Breast epithelium (tissue), 4 donors: ENCODE measurements around the gene KRTAP23-1. TPM values are rescaled to one million over a fixed set of nuclear protein-coding genes. Genes with fewer than 3 reads are reported as not detected.

ENCODE experiments used
- DNase-seq, 2 donors: peaks; one replicate each; pipeline ENCODE4 v3.0.0-alpha.2; 2019; ENCODE audit warnings: low spot score in 2 of 2
- H3K27ac ChIP-seq, 2 donors: fragments of 200-600 bp; sonication (generic) in 1 of 2; one replicate each; pipeline ENCODE4 v1.5.1; 2016 to 2019; ENCODE audit warnings: mild to moderate bottlenecking in 1 of 2
- H3K27me3 ChIP-seq, 2 donors: fragments of 200-600 bp; sonication (generic) in 1 of 2; one replicate each; pipeline versions ENCODE4 v1.5.1 to v1.6.0; 2017 to 2019; ENCODE audit warnings: control low read depth in 1 of 2, mild to moderate bottlenecking in 1 of 2
- H3K36me3 ChIP-seq: fragments of 200-600 bp; one replicate; pipeline ENCODE4 v1.5.1; 2019
- H3K4me1 ChIP-seq, 2 donors: fragments of 200-600 bp; sonication (generic); one replicate each; pipeline ENCODE4 v1.5.1; 2016 to 2019; ENCODE audit warnings: control low read depth in 1 of 2
- H3K4me3 ChIP-seq, 3 donors: fragments of 200-600 bp; sonication (generic); 1 replicate in 2 of 3; 2 replicates in 1 of 3; pipeline ENCODE4 v1.5.1; 2016 to 2019; ENCODE audit warnings: mild to moderate bottlenecking in 3 of 3, moderate library complexity in 2 of 3
- H3K9me3 ChIP-seq, 2 donors: fragments of 200-600 bp; sonication (generic) in 1 of 2; one replicate each; pipeline ENCODE4 v1.5.1; 2016 to 2019; ENCODE audit warnings: control low read depth in 1 of 2
- POLR2A ChIP-seq: fragments of 450-650 bp; IDR thresholded peaks from one replicate; pipeline ENCODE4 v1.6.1; 2016; ENCODE audit warnings: antibody characterized with exemption, mild to moderate bottlenecking, moderate library complexity
- POLR2AphosphoS5 ChIP-seq, 3 donors: sonication (generic); formaldehyde crosslinking; IDR thresholded peaks; one replicate each; pipeline ENCODE4 v1.6.1; 2017; ENCODE audit warnings: antibody characterized with exemption in 3 of 3
- intact Hi-C: fragments of 100-400 bp; cut with DNase I; formaldehyde crosslinking; loops from one replicate; pipeline ENCODE4 v1.15.1; 2023; ENCODE audit warnings: low total_unique reads
- total RNA-seq, 3 donors: library from RNA; depleted of rRNA; stranded (reverse); fragments of >200 nt; gene quantifications; one replicate each; pipeline ENCODE4 v1.1.0, GENCODE V29; 2016
- TF ChIP-seq, protein P1 (sequence below), 3 donors: fragments of 450-650 bp; IDR thresholded peaks; one replicate each; pipeline ENCODE4 v1.5.1; 2016 to 2017; ENCODE audit warnings: antibody characterized with exemption in 3 of 3, mild to moderate bottlenecking in 3 of 3, moderate library complexity in 3 of 3

The KRTAP23-1 gene
- total RNA-seq, 3 donors from 2014 or later = not detected

DNA sequence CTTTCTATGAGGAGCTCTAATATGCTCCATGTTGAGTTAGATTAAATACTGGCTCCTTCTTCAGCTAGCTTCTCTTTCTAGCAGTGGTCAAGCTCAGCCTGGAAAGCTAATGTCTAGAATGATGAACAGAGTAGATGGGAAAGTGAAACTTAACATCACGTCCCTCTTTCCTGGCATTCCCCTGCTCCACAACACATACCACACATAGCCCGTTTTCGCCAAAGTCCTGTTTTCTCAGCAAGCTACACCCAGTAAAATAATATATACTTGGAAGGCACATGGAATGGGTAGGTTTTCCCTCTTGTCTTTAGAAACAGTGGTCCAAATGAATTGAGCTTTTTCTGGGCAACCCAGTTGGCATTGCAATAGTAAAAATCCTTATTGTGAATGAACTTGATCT lies 14.7 kb downstream of the KRTAP23-1 start:
- TF ChIP-seq, protein P1, sequence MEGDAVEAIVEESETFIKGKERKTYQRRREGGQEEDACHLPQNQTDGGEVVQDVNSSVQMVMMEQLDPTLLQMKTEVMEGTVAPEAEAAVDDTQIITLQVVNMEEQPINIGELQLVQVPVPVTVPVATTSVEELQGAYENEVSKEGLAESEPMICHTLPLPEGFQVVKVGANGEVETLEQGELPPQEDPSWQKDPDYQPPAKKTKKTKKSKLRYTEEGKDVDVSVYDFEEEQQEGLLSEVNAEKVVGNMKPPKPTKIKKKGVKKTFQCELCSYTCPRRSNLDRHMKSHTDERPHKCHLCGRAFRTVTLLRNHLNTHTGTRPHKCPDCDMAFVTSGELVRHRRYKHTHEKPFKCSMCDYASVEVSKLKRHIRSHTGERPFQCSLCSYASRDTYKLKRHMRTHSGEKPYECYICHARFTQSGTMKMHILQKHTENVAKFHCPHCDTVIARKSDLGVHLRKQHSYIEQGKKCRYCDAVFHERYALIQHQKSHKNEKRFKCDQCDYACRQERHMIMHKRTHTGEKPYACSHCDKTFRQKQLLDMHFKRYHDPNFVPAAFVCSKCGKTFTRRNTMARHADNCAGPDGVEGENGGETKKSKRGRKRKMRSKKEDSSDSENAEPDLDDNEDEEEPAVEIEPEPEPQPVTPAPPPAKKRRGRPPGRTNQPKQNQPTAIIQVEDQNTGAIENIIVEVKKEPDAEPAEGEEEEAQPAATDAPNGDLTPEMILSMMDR (IDR thresholded peaks at IDR 0.05) = no peak
- TF ChIP-seq POLR2AphosphoS5 (IDR thresholded peaks at IDR 0.05) (no peak), POLR2A (no peak)
- H3K27me3 ChIP-seq = no peaks in the 10 kb centered on the region

DNA sequence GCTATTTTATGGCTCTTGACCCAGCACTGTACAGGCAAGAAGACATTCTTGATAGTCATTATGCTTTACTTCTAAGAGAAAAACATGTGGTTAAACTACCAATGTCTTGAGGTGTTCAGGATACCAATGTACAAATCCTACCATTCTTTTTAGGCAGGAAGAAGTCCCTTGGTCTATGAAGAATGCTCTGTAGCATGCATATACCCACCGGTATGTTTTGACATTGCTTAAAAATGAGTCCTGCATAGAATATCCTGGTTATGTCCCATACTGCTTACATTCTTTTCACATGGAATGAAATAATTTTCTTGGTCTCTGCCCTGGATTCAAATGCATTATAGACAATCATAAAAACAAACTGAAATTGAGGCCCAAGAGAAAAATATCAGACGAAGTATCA lies 15.7 kb downstream of the KRTAP23-1 start:
- intact Hi-C loops = no loop called here
- no peak for DNase-seq

More for the DNA sequence above, 14.7 kb downstream of the KRTAP23-1 start:
- intact Hi-C loops = no loop called here
- Histone ChIP-seq H3K27ac (no peak overlapping the region), H3K4me1 (no peaks in the 10 kb centered on the region), H3K9me3 (no peaks in the 10 kb centered on the region), H3K36me3 (no peaks in the 10 kb centered on the region), H3K4me3 (no peak overlapping the region)
- DNase-seq = no peak

DNA sequence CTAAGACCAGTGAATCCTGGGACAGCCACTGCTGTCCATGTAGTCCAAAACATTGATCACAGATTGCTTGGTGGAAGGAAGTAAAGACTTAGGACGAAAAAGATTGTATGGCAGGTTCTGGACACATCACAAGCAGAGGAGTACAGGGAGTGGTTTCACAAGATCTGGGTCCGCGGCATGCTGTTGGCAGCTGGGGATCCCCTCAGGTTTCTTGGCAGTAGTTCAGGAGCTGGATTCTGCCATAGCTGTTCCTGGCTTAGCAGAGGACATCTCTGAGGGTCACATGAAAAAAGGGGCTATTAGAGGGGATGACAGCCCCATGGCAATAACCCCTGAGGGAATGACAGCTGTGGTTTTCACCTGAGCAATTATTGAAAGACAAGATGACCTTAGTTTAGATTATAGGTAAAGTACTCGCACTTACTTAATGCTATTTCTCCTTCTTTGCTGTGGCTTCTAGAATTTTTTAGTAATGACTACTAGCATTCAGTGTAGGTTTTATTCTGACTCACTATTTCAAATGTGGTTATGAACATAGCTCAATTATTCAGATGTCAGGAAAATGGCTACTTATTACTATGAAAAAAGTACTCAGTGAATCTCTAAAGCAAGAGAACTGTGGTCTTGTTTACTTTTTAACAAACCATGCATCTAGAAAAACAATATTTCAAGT lies 19.1 kb downstream of the KRTAP23-1 start:
- H3K4me3 ChIP-seq = no peak overlapping the region
- intact Hi-C loops = no loop called here
- H3K27ac ChIP-seq = no peak overlapping the region
- no peaks in the 10 kb centered on the region for H3K4me1 ChIP-seq
- no peaks in the 10 kb centered on the region for H3K9me3 ChIP-seq
- no peaks in the 10 kb centered on the region for H3K27me3 ChIP-seq
- H3K36me3 ChIP-seq = no peaks in the 10 kb centered on the region
- TF ChIP-seq POLR2A (no peak), POLR2AphosphoS5 (IDR thresholded peaks at IDR 0.05) (no peak)
- TF ChIP-seq, protein P1 (IDR thresholded peaks at IDR 0.05) = no peak
- DNase-seq = no peak

More for the DNA sequence above, 15.7 kb downstream of the KRTAP23-1 start:
- H3K4me1 ChIP-seq = no peaks in the 10 kb centered on the region
- no peaks in the 10 kb centered on the region for H3K27me3 ChIP-seq
- no peak overlapping the region for H3K27ac ChIP-seq
- H3K36me3 ChIP-seq = no peaks in the 10 kb centered on the region
- H3K9me3 ChIP-seq = no peaks in the 10 kb centered on the region
- no peak overlapping the region for H3K4me3 ChIP-seq
- TF ChIP-seq POLR2A = no peak
- TF ChIP-seq POLR2AphosphoS5 (IDR thresholded peaks at IDR 0.05) = no peak
- TF ChIP-seq, protein P1 (IDR thresholded peaks at IDR 0.05) = no peak

DNA sequence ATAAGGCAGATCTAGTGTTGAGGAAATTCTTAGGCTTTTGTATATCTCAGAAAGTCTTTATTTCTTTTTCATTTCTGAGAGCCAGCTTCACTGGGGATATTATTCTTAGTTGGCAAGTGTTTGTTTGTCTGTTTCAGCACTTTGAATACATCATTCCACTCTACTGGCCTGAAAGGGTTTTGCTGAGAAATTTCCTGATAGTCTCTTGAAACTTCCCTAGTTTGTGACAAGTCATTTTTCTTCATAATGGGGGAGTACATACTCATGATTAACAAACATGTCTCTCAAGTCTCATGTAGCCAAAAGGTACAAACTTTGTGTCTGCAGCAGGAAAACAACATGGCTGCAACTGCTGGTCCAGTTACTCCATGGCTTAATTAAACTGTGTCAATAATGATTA lies 22.0 kb downstream of the KRTAP23-1 start:
- DNase-seq = no peak
- no peaks in the 10 kb centered on the region for H3K36me3 ChIP-seq
- H3K27me3 ChIP-seq = no peaks in the 10 kb centered on the region
- TF ChIP-seq POLR2AphosphoS5 (IDR thresholded peaks at IDR 0.05) (no peak), POLR2A (no peak)
- TF ChIP-seq, protein P1 (IDR thresholded peaks at IDR 0.05) = no peak
- H3K4me3 ChIP-seq = no peak overlapping the region
- H3K9me3 ChIP-seq = no peaks in the 10 kb centered on the region
- H3K27ac ChIP-seq = no peak overlapping the region
- intact Hi-C loops = no loop called here
- no peaks in the 10 kb centered on the region for H3K4me1 ChIP-seq

DNA sequence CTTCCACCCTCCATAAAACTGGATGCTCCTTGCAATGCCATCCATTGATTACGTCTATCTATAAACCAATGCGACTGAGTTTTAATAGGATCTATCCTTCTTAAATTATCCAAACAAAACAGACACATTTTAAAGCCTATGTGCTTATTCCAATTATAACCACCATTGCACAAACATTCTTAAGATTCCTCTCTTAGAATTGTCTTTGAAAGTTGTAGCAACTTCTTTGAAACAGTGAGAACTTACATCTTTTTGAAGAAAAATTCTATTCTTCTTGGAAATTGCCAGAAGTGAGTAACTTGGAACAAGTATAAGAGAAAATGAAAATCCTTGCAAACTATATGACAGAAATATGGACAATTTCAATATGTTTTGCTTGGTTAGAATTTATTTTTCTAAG lies 28.2 kb downstream of the KRTAP23-1 start, which contains the start of gene KRTAP26-1:
Gene KRTAP26-1, minus strand, starts transcription at position 101 of the 400 bp plus-strand sequence. CDS start 280 bp downstream, outside the sequence.
- Histone ChIP-seq H3K27ac (no peak within 1 kb of the TSS), H3K4me3 (no peak within 1 kb of the TSS), H3K9me3 (no peaks in the 10 kb centered on the region), H3K36me3 (no peaks in the 10 kb centered on the region), H3K4me1 (no peaks in the 10 kb centered on the region), H3K27me3 (no peaks in the 10 kb centered on the region)
- TF ChIP-seq POLR2A (no peak), POLR2AphosphoS5 (IDR thresholded peaks at IDR 0.05) (no peak)
- TF ChIP-seq, protein P1 (IDR thresholded peaks at IDR 0.05) = no peak
- no peak for DNase-seq
- intact Hi-C loops = no loop called here
